Endothelial cell of umbilical vein (primary cell): ENCODE data around the gene ZNF891. TPM values are rescaled to one million over a fixed set of nuclear protein-coding genes. Genes with fewer than 3 reads are reported as not detected.

Experiments
- BruUV-seq: library from RNA; stranded (reverse); fragments of 400-500 nt; replicated peaks from 2 replicates; lab custom pipeline; 2021; lab: Mats Ljungman, UMichigan
- CTCF ChIA-PET: fragments of 300-600, 350-600 bp; sonication (Branson Sonifier 250); formaldehyde crosslinking; loops from one replicate; lab custom pipeline; 2021; ENCODE audit warnings: antibody characterized with exemption, inconsistent platforms; lab: Charles Lee
- POLR2A ChIA-PET: fragments of 300-600, 350-600 bp; sonication (Branson Sonifier 250); formaldehyde crosslinking; loops from one replicate; lab custom pipeline; 2021; ENCODE audit warnings: antibody characterized with exemption, inconsistent platforms; lab: Charles Lee
- DNase-seq: peaks from one replicate; pipeline ENCODE4 v3.0.0-alpha.2; 2011; ENCODE audit warnings: low read depth, low spot score
- FAIRE-seq: peaks from 2 replicates; lab custom pipeline; 2011; peaks lifted over from hg19 to GRCh38; lab: Jason Lieb, UNC
- H2AFZ ChIP-seq: 2 replicates; pipeline ENCODE4 v1.6.0; 2012; ENCODE audit warnings: low read depth, low read length, control low read depth, inconsistent platforms
- H3K27ac ChIP-seq: 2 replicates; pipeline ENCODE4 v1.5.1; 2011; ENCODE audit warnings: low read depth, mild to moderate bottlenecking, control low read depth, low read length, moderate library complexity; ENCODE audit not compliant: insufficient read depth
- H3K27me3 ChIP-seq, 2 experiments: 2 replicates each; pipeline versions ENCODE4 v1.6.0 to v1.6.1; 2011; ENCODE audit warnings: low read length in 2 of 2, mixed read lengths in 1 of 2; ENCODE audit not compliant: control insufficient read depth in 2 of 2, insufficient read depth in 2 of 2
- H3K36me3 ChIP-seq, 2 experiments: 2 replicates in 1 of 2; 3 replicates in 1 of 2; pipeline ENCODE4 v1.5.1; 2011; ENCODE audit warnings: low read length in 2 of 2, mild to moderate bottlenecking in 1 of 2, moderate library complexity in 1 of 2; ENCODE audit not compliant: control insufficient read depth in 2 of 2, insufficient read depth in 2 of 2; ENCODE audit errors: extremely low read depth in 1 of 2
- H3K4me1 ChIP-seq: 3 replicates; pipeline ENCODE4 v1.5.1; 2011; ENCODE audit warnings: mild to moderate bottlenecking, low read length; ENCODE audit not compliant: control insufficient read depth, insufficient read depth; ENCODE audit errors: extremely low read depth
- H3K4me2 ChIP-seq: 2 replicates; pipeline ENCODE4 v1.6.1; 2011; ENCODE audit warnings: low read length, control low read depth, mixed read lengths; ENCODE audit not compliant: insufficient read depth
- H3K4me3 ChIP-seq, 3 experiments: fragments of 200-600 bp in 1 of 3; sonication (generic), shearing (Covaris generic) in 1 of 3; replicated peaks in 1 of 3; 2 replicates each; pipeline ENCODE4 v1.5.1; 2011 to 2016; ENCODE audit warnings: control low read depth in 3 of 3, low read length in 3 of 3, mild to moderate bottlenecking in 2 of 3, inconsistent platforms in 1 of 3, low read depth in 1 of 3, moderate library complexity in 1 of 3; ENCODE audit not compliant: insufficient read depth in 1 of 3
- H3K79me2 ChIP-seq: 2 replicates; pipeline ENCODE4 v1.6.0; 2012; ENCODE audit warnings: low read length, inconsistent platforms; ENCODE audit not compliant: control insufficient read depth, insufficient read depth
- H3K9ac ChIP-seq: replicated peaks from 2 replicates; pipeline ENCODE3; 2011; ENCODE audit warnings: low read length, control low read depth; ENCODE audit not compliant: insufficient read depth; ENCODE audit errors: extremely low read depth
- H3K9me1 ChIP-seq: replicated peaks from 3 replicates; pipeline ENCODE4 v1.6.0; 2011; ENCODE audit warnings: mild to moderate bottlenecking, low read length; ENCODE audit not compliant: control insufficient read depth, insufficient read depth; ENCODE audit errors: extremely low read depth
- H3K9me3 ChIP-seq: replicated peaks from 2 replicates; pipeline ENCODE4 v1.5.1; 2012; ENCODE audit warnings: low read length, inconsistent platforms; ENCODE audit not compliant: control insufficient read depth, insufficient read depth
- H4K20me1 ChIP-seq: replicated peaks from 2 replicates; pipeline ENCODE3; 2011; ENCODE audit warnings: mild to moderate bottlenecking, low read length; ENCODE audit not compliant: control insufficient read depth, insufficient read depth; ENCODE audit errors: extremely low read depth
- EZH2 ChIP-seq: IDR thresholded peaks from 2 replicates; pipeline ENCODE4 v1.6.1; 2012; ENCODE audit warnings: borderline replicate concordance, low read depth, mild to moderate bottlenecking, moderate library complexity, low read length, inconsistent platforms; ENCODE audit not compliant: severe bottlenecking
- FOS ChIP-seq: IDR thresholded peaks from 2 replicates; pipeline ENCODE4 v1.6.1; 2011; ENCODE audit warnings: mild to moderate bottlenecking, low read length, moderate library complexity, borderline replicate concordance; ENCODE audit not compliant: insufficient read depth
- GATA2 ChIP-seq: IDR thresholded peaks from 2 replicates; pipeline ENCODE4 v1.7.0; 2011; ENCODE audit warnings: low read depth, mild to moderate bottlenecking, moderate library complexity, mixed read lengths, low read length; ENCODE audit not compliant: insufficient read length, insufficient read depth
- JUN ChIP-seq: IDR thresholded peaks from 2 replicates; pipeline ENCODE4 v1.6.1; 2011; ENCODE audit warnings: borderline replicate concordance, low read depth; ENCODE audit not compliant: insufficient read length, insufficient read depth
- MAX ChIP-seq: IDR thresholded peaks from 2 replicates; pipeline ENCODE4 v1.6.1; 2011; ENCODE audit not compliant: insufficient read depth, insufficient read length
- MYC ChIP-seq: IDR thresholded peaks from one replicate; pipeline ENCODE4 v1.6.1; 2011; ENCODE audit warnings: mild to moderate bottlenecking, low read depth, low read length
- POLR2A ChIP-seq: IDR thresholded peaks from 2 replicates; pipeline ENCODE4 v1.6.1; 2012; ENCODE audit warnings: low read depth, mild to moderate bottlenecking, control low read depth, low read length
- POLR2AphosphoS5 ChIP-seq: IDR thresholded peaks from 2 replicates; pipeline ENCODE4 v1.6.1; 2012; ENCODE audit warnings: low read depth, mild to moderate bottlenecking, control low read depth, low read length, moderate library complexity; ENCODE audit not compliant: insufficient read depth
- dilution Hi-C: fragments of 300-500 bp; cut with MboI; formaldehyde crosslinking; loops from one replicate; pipeline ENCODE4 v1.15.0; 2019; ENCODE audit warnings: low sequenced_read_pairs; ENCODE audit not compliant: extremely low pct_ligation_motif_present
- intact Hi-C: fragments of 100-400 bp; cut with micrococcal nuclease; formaldehyde crosslinking; loops from one replicate; pipeline ENCODE4 v1.10.0; 2022
- polyA plus RNA-seq, 4 experiments: library from polyadenylated mRNA; depleted of rRNA in 3 of 4; stranded (reverse) in 3 of 4; unstranded in 1 of 4; fragments of >200 nt; gene quantifications; 2 replicates each; pipeline versions ENCODE4 v1.2.1 to v1.2.3, GENCODE V29; 2011 to 2012; ENCODE audit warnings: missing spikeins in 1 of 4
- total RNA-seq: library from RNA; stranded (reverse); gene quantifications from 2 replicates; pipeline ENCODE4 v1.2.3, GENCODE V29; 2021
- TF ChIP-seq, protein P1 (sequence below), 2 donors: IDR thresholded peaks; 1 replicate in 1 of 2; 2 replicates in 1 of 2; pipeline ENCODE4 v1.5.1; 2011; ENCODE audit warnings: low read length in 2 of 2, mild to moderate bottlenecking in 2 of 2, moderate library complexity in 2 of 2, control low read depth in 1 of 2, inconsistent platforms in 1 of 2, low read depth in 1 of 2; ENCODE audit not compliant: insufficient read depth in 1 of 2; ENCODE audit errors: extremely low read depth in 1 of 2

Gene ZNF891
- total and polyA plus RNA-seq, 2 donors (not counting 3 experiments of a cell fraction or from before 2014, with no cell fraction given) = 0.32 to 1.5 TPM

DNA sequence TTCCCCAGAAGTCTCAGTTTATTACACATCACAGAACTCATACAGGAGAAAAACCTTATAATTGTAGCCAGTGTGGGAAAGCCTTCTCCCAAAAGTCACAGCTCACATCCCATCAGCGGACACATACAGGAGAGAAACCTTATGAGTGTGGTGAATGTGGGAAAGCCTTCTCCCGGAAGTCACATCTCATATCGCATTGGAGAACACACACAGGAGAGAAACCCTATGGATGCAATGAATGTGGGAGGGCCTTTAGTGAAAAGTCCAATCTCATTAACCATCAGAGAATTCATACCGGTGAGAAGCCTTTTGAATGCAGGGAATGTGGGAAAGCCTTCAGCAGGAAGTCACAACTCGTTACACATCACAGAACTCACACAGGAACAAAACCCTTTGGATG, 72.6 kb downstream of the ZNF891 start:
- Histone ChIP-seq H3K4me3 (no peak overlapping the region), H3K4me1 (no peaks in the 10 kb centered on the region), H3K36me3 (peaks cover 6 to 11% of the 10 kb centered on the region in 2 experiments), H4K20me1 (no peaks in the 10 kb centered on the region), H3K9me3 (peaks cover 41% of the 10 kb centered on the region), H3K9me1 (no peaks in the 10 kb centered on the region), H3K27me3 (no peaks in the 10 kb centered on the region), H3K79me2 (no peaks in the 10 kb centered on the region), H3K4me2 (no peak overlapping the region), H2AFZ (no peak overlapping the region), H3K27ac (no peak overlapping the region), H3K9ac (no peak overlapping the region)
- FAIRE-seq (no peak), DNase-seq (no peak)
- CTCF ChIA-PET = no interaction called here
- no TSS peak for BruUV-seq
- no peak for TF ChIP-seq FOS
- TF ChIP-seq, protein P1, sequence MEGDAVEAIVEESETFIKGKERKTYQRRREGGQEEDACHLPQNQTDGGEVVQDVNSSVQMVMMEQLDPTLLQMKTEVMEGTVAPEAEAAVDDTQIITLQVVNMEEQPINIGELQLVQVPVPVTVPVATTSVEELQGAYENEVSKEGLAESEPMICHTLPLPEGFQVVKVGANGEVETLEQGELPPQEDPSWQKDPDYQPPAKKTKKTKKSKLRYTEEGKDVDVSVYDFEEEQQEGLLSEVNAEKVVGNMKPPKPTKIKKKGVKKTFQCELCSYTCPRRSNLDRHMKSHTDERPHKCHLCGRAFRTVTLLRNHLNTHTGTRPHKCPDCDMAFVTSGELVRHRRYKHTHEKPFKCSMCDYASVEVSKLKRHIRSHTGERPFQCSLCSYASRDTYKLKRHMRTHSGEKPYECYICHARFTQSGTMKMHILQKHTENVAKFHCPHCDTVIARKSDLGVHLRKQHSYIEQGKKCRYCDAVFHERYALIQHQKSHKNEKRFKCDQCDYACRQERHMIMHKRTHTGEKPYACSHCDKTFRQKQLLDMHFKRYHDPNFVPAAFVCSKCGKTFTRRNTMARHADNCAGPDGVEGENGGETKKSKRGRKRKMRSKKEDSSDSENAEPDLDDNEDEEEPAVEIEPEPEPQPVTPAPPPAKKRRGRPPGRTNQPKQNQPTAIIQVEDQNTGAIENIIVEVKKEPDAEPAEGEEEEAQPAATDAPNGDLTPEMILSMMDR (IDR thresholded peaks at IDR 0.05; ENCODE audit: extremely low read depth in 1 of 2, insufficient read depth in 1 of 2, low read depth in 1 of 2, low read length in 2 of 2) = no peak
- no peak for TF ChIP-seq MAX
- no peak for TF ChIP-seq POLR2A
- no peak for TF ChIP-seq MYC
- TF ChIP-seq EZH2 = no peak
- TF ChIP-seq JUN = no peak
- no peak for TF ChIP-seq POLR2AphosphoS5
- TF ChIP-seq GATA2 = no peak
- POLR2A ChIA-PET = no interaction called here
- intact Hi-C loops = no loop called here
- dilution Hi-C loops = no loop called here

Other genes with a start within 250 kb of the ZNF891 start
- 64.7 and 66.5 TPM in 2 replicates for gene CHFR, start 242.7 kb downstream of the ZNF891 start, total RNA-seq
- 45.4 and 57.0 TPM in 2 replicates for gene CHFR, start 242.7 kb downstream of the ZNF891 start, polyA plus RNA-seq
- 11.0 and 11.3 TPM in 2 replicates for gene ZNF605, start 174.0 kb downstream of the ZNF891 start, total RNA-seq
- 2.4 TPM in 2 replicates for gene ZNF605, start 174.0 kb downstream of the ZNF891 start, polyA plus RNA-seq
- gene ZNF26, start 143.9 kb downstream of the ZNF891 start, total RNA-seq = 9.7 and 11.1 TPM in 2 replicates
- 5.9 and 7.1 TPM in 2 replicates for gene ZNF26, start 143.9 kb downstream of the ZNF891 start, polyA plus RNA-seq
- gene ZNF84, start 92.8 kb downstream of the ZNF891 start, total RNA-seq = 26.0 TPM in 2 replicates
- gene ZNF84, start 92.8 kb downstream of the ZNF891 start, polyA plus RNA-seq = 8.8 and 9.0 TPM in 2 replicates
- gene ZNF140, start 49.4 kb downstream of the ZNF891 start, total RNA-seq = 10.5 and 11.9 TPM in 2 replicates
- 7.6 and 8.9 TPM in 2 replicates for gene ZNF140, start 49.4 kb downstream of the ZNF891 start, polyA plus RNA-seq
- 4.4 and 5.8 TPM in 2 replicates for gene ZNF10, start 353 bp upstream of the ZNF891 start, total RNA-seq
- gene ZNF10, start 353 bp upstream of the ZNF891 start, polyA plus RNA-seq = 1.6 and 3.7 TPM in 2 replicates
- 17.3 and 18.2 TPM in 2 replicates for gene ZNF268, start 51.2 kb upstream of the ZNF891 start, total RNA-seq
- 4.6 and 7.7 TPM in 2 replicates for gene ZNF268, start 51.2 kb upstream of the ZNF891 start, polyA plus RNA-seq
- not detected in 2 replicates for gene ANHX, start 105.6 kb upstream of the ZNF891 start, total RNA-seq
- not detected in 2 replicates for gene ANHX, start 105.6 kb upstream of the ZNF891 start, polyA plus RNA-seq